ENCODE results near the gene MTG2.

The MTG2 gene

GRCh38 chr20:62134735-62135231 is 48.0 kb upstream of the MTG2 start:
- Histone ChIP-seq H3K27ac (ENCODE audit: low read depth, low read length) (no peak overlapping the region), H3K36me3 (ENCODE audit: control insufficient read depth, low read length) (peaks cover 97% of the 10 kb centered on the region), H3K27me3 (ENCODE audit: control insufficient read depth, low read length) (no peaks in the 10 kb centered on the region), H3F3A (ENCODE audit: control insufficient read depth, insufficient read depth) (peaks cover 34% of the 10 kb centered on the region), H3K9me2 (replicated peaks; ENCODE audit: control insufficient read depth, low read length) (no peaks in the 10 kb centered on the region), H3K4me1 (ENCODE audit: control insufficient read depth, low read length) (peaks cover 17% of the 10 kb centered on the region), H3K79me2 (ENCODE audit: control insufficient read depth, low read length) (peaks cover 60% of the 10 kb centered on the region), H4K20me1 (ENCODE audit: control insufficient read depth, insufficient read depth, low read depth, low read length) (peaks cover 6% of the 10 kb centered on the region; the same call in 1 of the 2 replicates), H3K4me3 (ENCODE audit: low read length) (no peak overlapping the region), H3K4me2 (ENCODE audit: low read length) (no peak overlapping the region), H3K9me3 (ENCODE audit: control insufficient read depth, insufficient read depth, low read length) (no peaks in the 10 kb centered on the region)
- TF ChIP-seq EZH2phosphoT487 (IDR thresholded peaks at IDR 0.05; ENCODE audit: borderline replicate concordance, low read length) (no peak), CTCF (IDR thresholded peaks at IDR 0.05; ENCODE audit: low read depth, low read length, poor library complexity, severe bottlenecking) (no peak)

GRCh38 chr20:62135573-62136266 is 47.1 kb upstream of the MTG2 start:
- H3K4me1 ChIP-seq (ENCODE audit: control insufficient read depth, low read length) = peaks cover 9% of the 10 kb centered on the region
- H3F3A ChIP-seq (ENCODE audit: control insufficient read depth, insufficient read depth) = peaks cover 30% of the 10 kb centered on the region
- H3K4me2 ChIP-seq (ENCODE audit: low read length) = no peak overlapping the region
- H3K27ac ChIP-seq (ENCODE audit: low read depth, low read length) = no peak overlapping the region
- peaks cover 15% of the 10 kb centered on the region for H4K20me1 ChIP-seq (ENCODE audit: control insufficient read depth, insufficient read depth, low read depth, low read length)
- no peaks in the 10 kb centered on the region for H3K9me3 ChIP-seq (ENCODE audit: control insufficient read depth, insufficient read depth, low read length)
- H3K4me3 ChIP-seq (ENCODE audit: low read length) = no peak overlapping the region
- no peaks in the 10 kb centered on the region for H3K27me3 ChIP-seq (ENCODE audit: control insufficient read depth, low read length)
- peaks cover 63% of the 10 kb centered on the region for H3K79me2 ChIP-seq (ENCODE audit: control insufficient read depth, low read length)
- no peaks in the 10 kb centered on the region for H3K9me2 ChIP-seq (replicated peaks; ENCODE audit: control insufficient read depth, low read length)
- H3K36me3 ChIP-seq (ENCODE audit: control insufficient read depth, low read length) = peaks cover 99% of the 10 kb centered on the region
- TF ChIP-seq EZH2phosphoT487 (IDR thresholded peaks at IDR 0.05; ENCODE audit: borderline replicate concordance, low read length) (no peak), CTCF (IDR thresholded peaks at IDR 0.05; ENCODE audit: low read depth, low read length, poor library complexity, severe bottlenecking) (no peak)

GRCh38 chr20:62136283-62137091 is 46.3 kb upstream of the MTG2 start:
- peaks cover 14% of the 10 kb centered on the region for H3K4me1 ChIP-seq (ENCODE audit: control insufficient read depth, low read length)
- H3K36me3 ChIP-seq (ENCODE audit: control insufficient read depth, low read length) = peaks cover 99% of the 10 kb centered on the region
- no peaks in the 10 kb centered on the region for H3K9me2 ChIP-seq (replicated peaks; ENCODE audit: control insufficient read depth, low read length)
- H3K4me3 ChIP-seq (ENCODE audit: low read length) = no peak overlapping the region
- H3K27ac ChIP-seq (ENCODE audit: low read depth, low read length) = no peak overlapping the region
- peaks cover 63% of the 10 kb centered on the region for H3K79me2 ChIP-seq (ENCODE audit: control insufficient read depth, low read length)
- H3K27me3 ChIP-seq (ENCODE audit: control insufficient read depth, low read length) = no peaks in the 10 kb centered on the region
- no peak overlapping the region for H3K4me2 ChIP-seq (ENCODE audit: low read length)
- H4K20me1 ChIP-seq (ENCODE audit: control insufficient read depth, insufficient read depth, low read depth, low read length) = peaks cover 23% of the 10 kb centered on the region
- H3F3A ChIP-seq (ENCODE audit: control insufficient read depth, insufficient read depth) = peaks cover 30% of the 10 kb centered on the region
- TF ChIP-seq EZH2phosphoT487 (IDR thresholded peaks at IDR 0.05; ENCODE audit: borderline replicate concordance, low read length) (no peak), CTCF (IDR thresholded peaks at IDR 0.05; ENCODE audit: low read depth, low read length, poor library complexity, severe bottlenecking) (peak; percentile 94)
- H3K9me3 ChIP-seq (ENCODE audit: control insufficient read depth, insufficient read depth, low read length) = no peaks in the 10 kb centered on the region
